HepG2 (cell line): Measurements from ENCODE around the gene PPP4R3A. TPM values are rescaled to one million over a fixed set of nuclear protein-coding genes. Genes with fewer than 3 reads are reported as not detected.
A peak's percentile ranks its signal among the peaks of the same experiment; 100 is the strongest.

Source experiments
- AFF4 ChIP-seq: sonication (generic); formaldehyde crosslinking; IDR thresholded peaks from 2 replicates; pipeline ENCODE4 v1.4.0; 2020; ENCODE audit warnings: missing genetic modification reagents
- CERS6 ChIP-seq: sonication (generic); formaldehyde crosslinking; IDR thresholded peaks from 2 replicates; pipeline ENCODE4 v1.5.0; 2020; ENCODE audit warnings: missing genetic modification reagents
- DRAP1 ChIP-seq: IDR thresholded peaks from 2 replicates; pipeline ENCODE4 v1.6.1; 2016; ENCODE audit warnings: missing genetic modification reagents, missing compliant biosample characterization
- ETV6 ChIP-seq: sonication (generic); formaldehyde crosslinking; conservative IDR thresholded peaks from 2 replicates; pipeline ENCODE4 v1.4.0; 2020; ENCODE audit warnings: missing genetic modification reagents
- PHF20 ChIP-seq: sonication (generic); formaldehyde crosslinking; IDR thresholded peaks from 2 replicates; pipeline ENCODE4 v1.5.0; 2020; ENCODE audit warnings: mild to moderate bottlenecking, missing genetic modification reagents
- PHF8 ChIP-seq: sonication (generic); formaldehyde crosslinking; IDR thresholded peaks from 2 replicates; pipeline ENCODE4 v1.5.0; 2020; ENCODE audit warnings: missing genetic modification reagents
- SKI ChIP-seq: fragments of 450-650 bp; IDR thresholded peaks from one replicate; pipeline ENCODE4 v1.6.1; 2018; ENCODE audit warnings: mild to moderate bottlenecking; ENCODE audit not compliant: partially characterized antibody
- TOPORS ChIP-seq: sonication (generic); formaldehyde crosslinking; IDR thresholded peaks from 2 replicates; pipeline ENCODE4 v1.8.0; 2023; ENCODE audit warnings: mild to moderate bottlenecking, missing genetic modification reagents
- TRIM24 ChIP-seq: sonication (generic); formaldehyde crosslinking; IDR thresholded peaks from 2 replicates; pipeline ENCODE4 v1.8.0; 2022; ENCODE audit warnings: mild to moderate bottlenecking, missing genetic modification reagents
- TSC22D2 ChIP-seq: sonication (generic); formaldehyde crosslinking; IDR thresholded peaks from 2 replicates; pipeline ENCODE4 v1.5.1; 2020; ENCODE audit warnings: missing genetic modification reagents, mild to moderate bottlenecking, borderline replicate concordance
- YEATS2 ChIP-seq: sonication (generic); formaldehyde crosslinking; IDR thresholded peaks from 2 replicates; pipeline ENCODE4 v1.4.0; 2020; ENCODE audit warnings: missing genetic modification reagents, borderline replicate concordance
- ZFP36L1 ChIP-seq: sonication (generic); formaldehyde crosslinking; IDR thresholded peaks from 2 replicates; pipeline ENCODE4 v1.8.0; 2022; ENCODE audit warnings: mild to moderate bottlenecking, missing genetic modification reagents, moderate library complexity
- ZFP82 ChIP-seq: sonication (generic); formaldehyde crosslinking; IDR thresholded peaks from 2 replicates; pipeline ENCODE4 v1.5.1; 2020; ENCODE audit warnings: mild to moderate bottlenecking, missing genetic modification reagents, borderline replicate concordance
- ZKSCAN1 ChIP-seq: fragments of 150-350 bp; IDR thresholded peaks from 2 replicates; pipeline ENCODE4 v1.6.1; 2014; ENCODE audit warnings: low read length
- ZMYM3 ChIP-seq: sonication (generic); formaldehyde crosslinking; IDR thresholded peaks from 2 replicates; pipeline ENCODE4 v1.5.1; 2020; ENCODE audit warnings: mild to moderate bottlenecking, missing genetic modification reagents
- ZNF234 ChIP-seq: sonication (generic); formaldehyde crosslinking; conservative IDR thresholded peaks from 2 replicates; pipeline ENCODE4 v1.5.1; 2020; ENCODE audit warnings: mild to moderate bottlenecking, missing genetic modification reagents
- ZNF296 ChIP-seq: sonication (generic); formaldehyde crosslinking; conservative IDR thresholded peaks from 2 replicates; pipeline ENCODE4 v1.5.0; 2020; ENCODE audit warnings: mild to moderate bottlenecking, missing genetic modification reagents
- ZNF329 ChIP-seq: sonication (generic); formaldehyde crosslinking; IDR thresholded peaks from 2 replicates; pipeline ENCODE4 v1.9.0; 2021; ENCODE audit warnings: low read depth, mild to moderate bottlenecking, missing genetic modification reagents
- ZNF660 ChIP-seq: sonication (generic); formaldehyde crosslinking; IDR thresholded peaks from 2 replicates; pipeline ENCODE4 v1.5.1; 2020; ENCODE audit warnings: mild to moderate bottlenecking, low read depth, missing genetic modification reagents, borderline replicate concordance
- ZNF670 ChIP-seq: sonication (generic); formaldehyde crosslinking; IDR thresholded peaks from 2 replicates; pipeline ENCODE4 v1.8.0; 2022; ENCODE audit warnings: mild to moderate bottlenecking, missing genetic modification reagents, borderline replicate concordance
- ZNF674 ChIP-seq: sonication (generic); formaldehyde crosslinking; IDR thresholded peaks from 2 replicates; pipeline ENCODE4 v1.5.0; 2020; ENCODE audit warnings: low read depth, mild to moderate bottlenecking, missing genetic modification reagents
- ZNF781 ChIP-seq: sonication (generic); formaldehyde crosslinking; IDR thresholded peaks from 2 replicates; pipeline ENCODE4 v1.5.1; 2020; ENCODE audit warnings: borderline replicate concordance, mild to moderate bottlenecking, missing genetic modification reagents; ENCODE audit errors: not compliant biosample characterization
- polyA plus RNA-seq, 8 experiments: library from polyadenylated mRNA; depleted of rRNA in 3 of 8; stranded (reverse) in 7 of 8; unstranded in 1 of 8; fragments of >200 nt; fragmentation: Illumina TruSeq in 4 of 8; extraction: Trizol in 4 of 8; gene quantifications; 2 replicates each; pipeline versions ENCODE4 v1.2.1 to v1.2.3, GENCODE V29; 2011 to 2016; ENCODE audit warnings: low read depth in 4 of 8, missing spikeins in 1 of 8, mixed read lengths in 1 of 8; ENCODE audit not compliant: insufficient read depth in 1 of 8
- total RNA-seq, 5 experiments: library from RNA; depleted of rRNA; stranded (reverse); fragments of >200 nt; fragmentation: Illumina TruSeq; extraction: Trizol; gene quantifications; 2 replicates each; pipeline ENCODE4 v1.2.3, GENCODE V29; 2016; ENCODE audit warnings: low read depth in 1 of 5
- TF ChIP-seq, protein P1 (sequence below): sonication (generic); formaldehyde crosslinking; IDR thresholded peaks from 2 replicates; pipeline ENCODE4 v1.4.0; 2020; ENCODE audit warnings: missing genetic modification reagents, borderline replicate concordance

PPP4R3A gene
- total and polyA plus RNA-seq, 2 of the 13 experiments (the other 11 are each of a cell fraction or from before 2014, with no cell fraction given): 22.5 to 57.4 TPM

DNA sequence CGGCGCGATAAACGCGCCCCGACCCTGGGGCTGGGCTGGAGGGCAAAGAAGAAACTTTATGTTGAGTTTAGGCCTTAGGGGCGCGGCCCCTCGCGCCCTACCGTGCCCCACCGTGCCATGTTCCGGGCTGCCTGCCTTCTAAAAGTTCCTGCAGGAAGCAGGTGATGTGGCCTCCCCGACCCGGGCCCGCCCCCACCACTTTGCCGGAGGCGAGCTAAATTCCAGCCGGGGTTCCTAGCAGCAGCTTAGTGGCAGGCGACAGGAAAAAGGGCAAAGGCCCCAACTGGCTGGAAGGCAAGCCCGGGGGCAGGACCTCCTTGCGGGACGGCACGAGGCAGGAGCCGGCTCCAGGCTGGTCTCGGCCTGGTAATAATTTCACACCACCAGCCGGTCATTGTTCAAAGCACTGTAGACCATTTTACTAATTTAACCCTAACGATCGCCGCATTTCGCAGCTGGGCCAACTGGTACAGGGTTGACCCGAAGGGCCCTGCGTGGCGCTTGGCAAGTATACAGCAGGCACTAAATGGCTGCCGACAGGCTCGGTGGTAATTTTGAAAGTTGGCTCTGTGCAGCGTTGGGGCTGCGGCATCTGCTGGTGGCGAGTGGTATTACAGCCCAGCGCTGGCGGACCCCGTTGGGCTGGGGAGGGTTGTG, 91.6 kb downstream of the PPP4R3A start (continued):
- TF ChIP-seq SKI (no peak), ZFP36L1 (CRISPR knock-in tag) (no peak), ZNF670 (CRISPR knock-in tag) (no peak), ZNF674 (no peak), ZNF660 (no peak), DRAP1 (CRISPR knock-in tag) (no peak), PHF8 (peak; percentile 68; the same call in 1 of the 2 replicates), ZKSCAN1 (peak; percentile 45; the same call in 1 of the 2 replicates), ZNF234 (CRISPR knock-in tag) (no peak), CERS6 (no peak), PHF20 (CRISPR knock-in tag) (no peak), YEATS2 (no peak), AFF4 (no peak), ZNF781 (CRISPR knock-in tag) (peak; percentile 48), ZFP82 (CRISPR knock-in tag) (0 out of 2 replicates have a peak, but pooled peaks have one; percentile 56), TRIM24 (CRISPR knock-in tag) (no peak), ZNF329 (CRISPR knock-in tag) (no peak), ZNF296 (no peak), ZMYM3 (CRISPR knock-in tag) (peak; percentile 91), ETV6 (CRISPR knock-in tag) (no peak; the same call in 1 of the 2 replicates), TSC22D2 (CRISPR knock-in tag) (no peak), TOPORS (CRISPR knock-in tag) (no peak; the same call in 1 of the 2 replicates)
- TF ChIP-seq, protein P1, sequence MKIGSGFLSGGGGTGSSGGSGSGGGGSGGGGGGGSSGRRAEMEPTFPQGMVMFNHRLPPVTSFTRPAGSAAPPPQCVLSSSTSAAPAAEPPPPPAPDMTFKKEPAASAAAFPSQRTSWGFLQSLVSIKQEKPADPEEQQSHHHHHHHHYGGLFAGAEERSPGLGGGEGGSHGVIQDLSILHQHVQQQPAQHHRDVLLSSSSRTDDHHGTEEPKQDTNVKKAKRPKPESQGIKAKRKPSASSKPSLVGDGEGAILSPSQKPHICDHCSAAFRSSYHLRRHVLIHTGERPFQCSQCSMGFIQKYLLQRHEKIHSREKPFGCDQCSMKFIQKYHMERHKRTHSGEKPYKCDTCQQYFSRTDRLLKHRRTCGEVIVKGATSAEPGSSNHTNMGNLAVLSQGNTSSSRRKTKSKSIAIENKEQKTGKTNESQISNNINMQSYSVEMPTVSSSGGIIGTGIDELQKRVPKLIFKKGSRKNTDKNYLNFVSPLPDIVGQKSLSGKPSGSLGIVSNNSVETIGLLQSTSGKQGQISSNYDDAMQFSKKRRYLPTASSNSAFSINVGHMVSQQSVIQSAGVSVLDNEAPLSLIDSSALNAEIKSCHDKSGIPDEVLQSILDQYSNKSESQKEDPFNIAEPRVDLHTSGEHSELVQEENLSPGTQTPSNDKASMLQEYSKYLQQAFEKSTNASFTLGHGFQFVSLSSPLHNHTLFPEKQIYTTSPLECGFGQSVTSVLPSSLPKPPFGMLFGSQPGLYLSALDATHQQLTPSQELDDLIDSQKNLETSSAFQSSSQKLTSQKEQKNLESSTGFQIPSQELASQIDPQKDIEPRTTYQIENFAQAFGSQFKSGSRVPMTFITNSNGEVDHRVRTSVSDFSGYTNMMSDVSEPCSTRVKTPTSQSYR: no peak
